AG09319 (cell line): ENCODE data around the gene TPK1.

Experiments used
- DNase-seq: peaks from one replicate; pipeline ENCODE4 v3.0.0-alpha.2; 2010; ENCODE audit warnings: low read depth; ENCODE audit errors: extremely low read depth
- CTCF ChIP-seq: IDR thresholded peaks from 2 replicates; pipeline ENCODE4 v1.5.1; 2011; ENCODE audit warnings: low read depth, mild to moderate bottlenecking, inconsistent platforms, low read length, moderate library complexity

TPK1 gene

DNA sequence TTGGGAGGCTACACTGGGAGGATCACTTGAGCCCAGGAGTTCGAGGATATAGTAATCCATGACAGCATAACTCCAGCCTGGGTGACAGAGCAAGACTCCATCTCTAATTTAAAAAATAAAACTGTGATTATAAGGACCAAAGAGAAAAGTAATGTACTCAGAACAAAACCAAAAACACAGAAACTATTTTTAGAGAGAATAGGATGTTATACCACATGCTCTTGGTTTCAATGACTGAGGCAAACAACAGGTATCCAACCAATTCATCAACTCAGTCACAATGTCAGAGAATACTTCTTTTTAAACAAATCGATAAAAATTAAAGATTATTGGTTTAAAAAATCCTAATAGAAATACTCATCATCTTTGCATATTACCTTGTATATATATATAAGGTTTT, 186.7 kb downstream of the TPK1 start:
- TF ChIP-seq CTCF, result no peak
- DNase-seq, result no peak

DNA sequence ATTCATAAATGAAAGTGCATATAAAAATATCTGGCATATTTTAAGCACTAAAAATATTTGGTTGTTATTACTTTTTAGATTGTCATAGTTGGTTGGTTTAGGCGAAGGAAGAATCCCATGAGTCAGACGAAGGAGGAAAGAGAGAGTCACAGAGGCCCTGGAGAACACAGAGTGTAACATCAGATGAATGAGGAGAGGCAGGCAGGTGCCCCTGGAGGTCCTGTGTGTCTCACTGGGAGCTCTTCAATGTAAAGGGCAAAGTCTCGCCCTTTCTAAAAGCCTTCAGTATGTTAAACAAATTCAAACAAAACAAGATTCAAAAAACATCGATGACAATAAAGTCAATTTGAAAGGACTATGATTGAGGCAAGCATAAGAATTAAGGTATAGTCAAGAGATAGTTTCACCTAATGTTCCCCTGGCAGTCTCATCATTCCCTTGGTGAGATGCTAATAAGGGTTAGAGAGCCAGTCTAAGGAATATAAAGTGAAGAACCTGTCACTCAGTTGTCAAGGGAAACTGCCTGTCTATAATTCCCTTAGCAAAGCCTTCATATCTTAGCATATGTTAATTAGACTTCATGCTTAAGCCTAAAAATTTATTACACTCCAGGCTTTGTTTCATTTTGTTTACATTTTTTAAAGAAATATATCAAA, 194.3 kb downstream of the TPK1 start:
- no peak for TF ChIP-seq CTCF
- no peak for DNase-seq

GRCh38 chr7:144632724-144633123, 203.1 kb downstream of the TPK1 start:
- DNase-seq, result no peak
- no peak for TF ChIP-seq CTCF

- no peak for DNase-seq
- TF ChIP-seq CTCF, result no peak
Measured at GRCh38 chr7:144629598-144629997, 206.3 kb downstream of the TPK1 start.

DNA sequence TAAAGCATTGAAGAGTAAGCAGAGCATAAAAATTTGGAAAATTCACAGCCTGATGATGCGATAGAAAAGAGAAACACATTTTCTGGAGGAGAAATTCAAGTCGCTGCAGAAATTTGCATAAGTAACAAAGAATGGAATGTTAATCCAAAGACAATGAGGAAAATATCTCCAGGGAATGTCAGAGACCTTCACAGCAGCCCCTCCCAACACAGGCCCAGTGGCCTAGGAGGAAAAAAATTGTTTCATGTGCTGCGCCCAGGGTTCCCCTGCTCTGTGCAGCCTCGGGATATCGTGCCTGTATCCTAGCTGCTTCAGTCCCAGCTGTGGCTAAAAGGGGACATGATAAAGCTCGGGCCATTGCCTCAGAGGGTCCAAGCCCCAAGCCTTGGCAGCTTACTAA, 206.8 kb downstream of the TPK1 start:
- TF ChIP-seq CTCF, result no peak

GRCh38 chr7:144628176-144628575, 207.7 kb downstream of the TPK1 start:
- DNase-seq, result no peak
- TF ChIP-seq CTCF, result no peak

More for the DNA sequence above, 206.8 kb downstream of the TPK1 start:
- no peak for DNase-seq

- no peak for TF ChIP-seq CTCF
- DNase-seq, result no peak
Measured at GRCh38 chr7:144622745-144623144, 213.1 kb downstream of the TPK1 start.
